H54 (cell line): ENCODE data around the gene TBC1D9B.
"Not testable (repeated sequence)": the region's sequence is repeated elsewhere in the genome, so short reads cannot be mapped to it uniquely, and the experiment has no call there.

Experiments used
- DNase-seq: peaks from one replicate; pipeline ENCODE4 v3.0.0; 2011; ENCODE audit warnings: low spot score, mixed read lengths; ENCODE audit not compliant: insufficient read length
- FAIRE-seq: peaks from 3 replicates; lab custom pipeline; 2011; peaks lifted over from hg19 to GRCh38; lab: Jason Lieb, UNC
- POLR2A ChIP-seq: IDR thresholded peaks from 2 replicates; pipeline ENCODE4 v1.6.1; 2011; ENCODE audit warnings: low read depth, mild to moderate bottlenecking, low read length

Gene TBC1D9B

DNA sequence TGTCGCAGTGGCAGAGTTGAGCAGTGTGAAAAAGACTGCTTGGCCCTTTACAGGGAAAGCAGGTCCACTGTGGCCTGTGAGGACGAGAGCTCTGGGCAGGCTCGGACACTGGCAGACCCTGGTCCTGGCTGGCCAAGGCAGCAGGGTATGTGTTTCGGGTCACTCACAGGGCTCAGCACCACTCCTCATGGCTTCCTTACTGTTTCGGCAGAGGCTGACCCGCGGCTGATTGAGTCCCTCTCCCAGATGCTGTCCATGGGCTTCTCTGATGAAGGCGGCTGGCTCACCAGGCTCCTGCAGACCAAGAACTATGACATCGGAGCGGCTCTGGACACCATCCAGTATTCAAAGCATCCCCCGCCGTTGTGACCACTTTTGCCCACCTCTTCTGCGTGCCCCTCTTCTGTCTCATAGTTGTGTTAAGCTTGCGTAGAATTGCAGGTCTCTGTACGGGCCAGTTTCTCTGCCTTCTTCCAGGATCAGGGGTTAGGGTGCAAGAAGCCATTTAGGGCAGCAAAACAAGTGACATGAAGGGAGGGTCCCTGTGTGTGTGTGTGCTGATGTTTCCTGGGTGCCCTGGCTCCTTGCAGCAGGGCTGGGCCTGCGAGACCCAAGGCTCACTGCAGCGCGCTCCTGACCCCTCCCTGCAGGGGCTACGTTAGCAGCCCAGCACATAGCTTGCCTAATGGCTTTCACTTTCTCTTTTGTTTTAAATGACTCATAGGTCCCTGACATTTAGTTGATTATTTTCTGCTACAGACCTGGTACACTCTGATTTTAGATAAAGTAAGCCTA is 71.3 kb downstream of the TBC1D9B start:
- DNase-seq, result no peak
- FAIRE-seq, result no peak
- no peak for TF ChIP-seq POLR2A

DNA sequence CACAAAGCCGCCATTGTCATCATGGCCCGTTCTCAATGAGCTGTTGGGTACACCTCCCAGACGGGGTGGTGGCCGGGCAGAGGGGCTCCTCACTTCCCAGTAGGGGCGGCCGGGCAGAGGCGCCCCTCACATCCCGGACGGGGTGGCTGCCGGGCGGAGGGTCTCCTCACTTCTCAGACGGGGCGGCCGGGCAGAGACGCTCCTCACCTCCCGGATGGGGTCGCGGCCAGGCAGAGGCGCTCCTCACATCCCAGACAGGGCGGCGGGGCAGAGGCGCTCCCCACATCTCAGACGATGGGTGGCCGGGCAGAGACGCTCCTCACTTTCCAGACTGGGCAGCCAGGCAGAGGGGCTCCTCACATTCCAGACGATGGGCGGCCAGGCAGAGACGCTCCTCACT is 72.8 kb downstream of the TBC1D9B start:
- not testable (repeated sequence) for FAIRE-seq

DNA sequence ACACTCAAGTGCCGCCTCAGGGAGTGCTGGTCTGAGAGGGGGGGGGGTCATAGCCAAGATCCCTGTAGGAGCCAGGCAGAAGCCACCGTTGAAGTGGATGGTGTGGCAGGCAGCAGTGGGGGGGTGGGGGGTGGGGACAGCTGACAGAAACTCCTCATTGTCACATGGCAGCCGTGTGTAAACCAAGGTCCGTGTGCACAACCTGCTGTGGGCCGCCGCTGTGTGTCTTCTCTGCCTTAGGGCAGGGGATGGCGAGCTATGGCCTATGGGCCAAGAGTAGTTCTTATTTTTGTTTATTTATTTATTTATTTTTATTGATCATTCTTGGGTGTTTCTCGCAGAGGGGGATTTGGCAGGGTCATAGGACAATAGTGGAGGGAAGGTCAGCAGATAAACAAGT is 73.6 kb downstream of the TBC1D9B start:
- no peak for TF ChIP-seq POLR2A
- FAIRE-seq (no peak), DNase-seq (no peak)

More for the DNA sequence above, 72.8 kb downstream of the TBC1D9B start:
- not testable (repeated sequence) for DNase-seq

DNA sequence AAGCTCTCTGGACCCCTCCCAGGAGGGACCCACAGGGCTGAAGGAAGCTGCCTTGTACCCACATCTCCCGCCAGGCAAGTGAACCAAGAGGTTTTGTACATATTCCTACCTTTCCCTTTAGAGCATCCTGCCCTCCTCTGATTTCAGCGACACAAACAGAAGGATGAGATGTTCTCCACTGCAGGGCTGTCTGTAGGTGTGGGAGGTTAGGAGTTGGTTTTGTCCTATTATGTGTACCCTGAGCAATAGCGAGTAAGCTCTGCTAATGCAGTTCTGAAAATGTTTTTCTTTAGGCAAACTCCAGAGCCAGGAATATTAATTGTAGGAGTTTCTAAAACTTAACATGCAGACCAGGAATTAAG is 74.0 kb downstream of the TBC1D9B start:
- no peak for FAIRE-seq
- DNase-seq, result no peak
- no peak for TF ChIP-seq POLR2A

DNA sequence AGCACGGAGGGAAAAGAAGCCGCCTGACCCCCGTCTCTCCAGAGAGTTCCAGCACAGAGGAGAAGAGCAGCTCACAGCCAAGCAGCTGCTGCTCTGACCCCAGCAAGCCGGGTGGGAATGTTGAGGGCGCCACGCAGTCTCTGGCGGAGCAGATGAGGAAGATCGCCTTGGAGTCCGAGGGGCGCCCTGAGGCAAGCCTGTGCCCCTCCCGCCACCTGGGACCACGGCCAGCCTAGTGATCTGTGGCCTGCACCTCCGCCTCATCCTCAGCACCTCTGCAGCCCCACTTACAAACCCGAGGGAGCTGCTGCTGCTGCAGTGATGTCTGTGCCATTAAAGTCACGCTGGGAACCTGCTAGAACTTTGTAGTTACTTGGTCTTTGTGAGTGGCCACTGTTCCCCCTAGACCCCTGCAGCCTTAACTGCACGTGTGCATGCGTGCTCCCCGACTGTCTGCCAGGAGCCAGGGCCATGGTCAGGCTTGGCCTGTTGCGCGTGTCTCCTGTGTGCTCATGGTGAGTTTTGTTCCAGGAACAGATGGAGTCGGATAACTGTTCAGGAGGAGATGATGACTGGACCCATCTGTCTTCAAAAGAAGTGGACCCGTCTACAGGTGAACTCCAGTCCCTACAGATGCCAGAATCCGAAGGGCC is 74.5 kb downstream of the TBC1D9B start:
- TF ChIP-seq POLR2A, result no peak
- no peak for FAIRE-seq
- no peak for DNase-seq

DNA sequence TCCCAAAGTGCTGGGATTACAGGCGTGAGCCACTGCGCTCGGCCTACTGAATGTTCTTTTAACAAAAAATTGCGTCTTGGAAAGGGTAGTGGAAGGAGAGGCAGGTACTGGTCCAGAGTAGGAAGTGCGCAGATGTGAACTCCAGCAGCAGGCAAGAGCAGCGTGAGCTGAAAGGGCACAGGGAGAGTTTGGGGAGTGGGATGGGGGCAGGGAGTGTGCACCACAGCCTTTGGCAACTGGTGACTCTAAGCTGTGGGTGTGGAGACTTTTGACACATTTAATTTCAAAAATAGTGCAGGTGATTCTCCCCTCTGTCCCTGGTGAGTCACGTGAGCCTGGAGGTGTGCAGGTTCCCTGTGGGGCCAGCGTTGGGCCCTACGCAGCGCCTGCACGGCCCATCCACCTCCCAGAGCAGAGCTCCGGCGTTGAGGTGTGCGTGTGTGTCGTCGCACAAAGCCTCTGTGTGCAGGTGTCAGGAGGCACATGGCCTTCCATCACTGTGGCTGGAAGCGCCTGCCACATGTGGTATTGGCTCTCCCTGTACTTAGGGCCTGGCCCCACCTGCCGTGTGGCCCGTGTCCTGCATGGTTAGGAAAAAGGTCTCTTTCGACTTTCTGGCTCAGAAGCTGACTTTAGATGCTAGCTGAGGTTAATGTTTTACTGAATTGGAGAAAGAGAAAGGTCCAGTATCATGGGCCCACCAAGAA is 75.5 kb downstream of the TBC1D9B start:
- TF ChIP-seq POLR2A, result no peak
- FAIRE-seq (no peak), DNase-seq (no peak)

DNA sequence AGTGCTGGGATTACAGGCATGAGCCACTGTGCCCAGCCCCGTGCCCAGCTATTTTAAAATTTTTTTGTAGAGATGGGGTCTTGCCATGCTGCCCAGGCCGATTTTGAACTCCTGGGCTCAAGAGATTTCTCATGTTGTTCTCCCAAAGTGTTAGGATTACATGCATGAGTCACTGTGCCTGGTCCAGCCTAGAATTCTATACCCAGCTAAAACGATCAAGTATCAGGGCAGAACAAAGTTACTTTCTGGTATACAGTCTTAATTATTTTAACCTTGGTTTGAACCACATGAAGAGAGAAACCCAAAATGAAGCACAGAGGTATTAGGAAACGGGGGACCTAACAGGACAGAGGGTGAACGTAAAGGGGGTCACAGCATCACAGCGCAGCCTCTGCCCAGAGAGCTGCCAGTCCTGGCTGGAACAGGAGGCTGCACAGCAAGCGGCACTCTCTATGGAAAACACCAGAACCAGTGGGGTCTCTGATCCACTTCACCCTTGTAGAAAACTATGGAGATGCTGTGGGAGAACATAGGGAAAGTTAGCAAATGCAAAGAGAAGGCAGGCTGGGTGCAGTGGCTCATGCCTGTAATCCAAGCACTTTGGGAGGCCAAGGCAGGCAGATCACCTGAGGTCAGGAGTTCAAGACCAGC is 76.8 kb downstream of the TBC1D9B start:
- TF ChIP-seq POLR2A, result no peak
- DNase-seq, result no peak
- no peak for FAIRE-seq

DNA sequence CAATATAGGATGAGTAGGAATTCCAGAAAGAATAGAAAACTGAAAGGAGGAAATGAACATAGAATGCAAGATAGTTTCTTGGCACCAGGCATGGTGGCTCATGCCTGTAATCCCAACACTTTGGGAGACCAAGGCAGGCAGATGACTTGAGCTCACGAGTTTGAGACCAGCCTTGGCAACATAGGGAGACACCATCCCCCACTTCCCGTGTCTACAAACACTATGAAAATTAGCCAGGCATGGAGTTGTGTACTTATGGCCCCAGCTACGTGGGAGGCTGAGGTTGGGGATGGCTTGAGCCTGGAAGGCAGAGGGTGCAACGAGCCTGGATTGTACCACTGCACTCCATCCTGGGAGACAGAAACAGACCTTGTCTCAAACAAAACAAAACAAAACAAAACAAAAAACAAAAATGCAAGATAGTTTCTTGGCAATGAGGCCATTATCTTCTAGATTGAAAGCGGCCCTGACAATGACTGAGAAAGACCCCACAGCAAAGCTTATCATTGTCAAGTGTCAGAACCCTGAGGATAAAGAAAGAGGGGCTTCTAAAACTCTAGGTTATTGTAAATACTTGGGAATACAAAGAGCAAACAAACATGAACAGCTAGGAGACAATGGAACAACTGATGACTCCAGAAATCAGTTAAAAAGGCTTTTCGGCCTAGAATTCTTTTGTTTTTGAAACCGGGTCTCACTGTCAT is 77.8 kb downstream of the TBC1D9B start:
- no peak for DNase-seq
- no peak for FAIRE-seq
- TF ChIP-seq POLR2A, result no peak

DNA sequence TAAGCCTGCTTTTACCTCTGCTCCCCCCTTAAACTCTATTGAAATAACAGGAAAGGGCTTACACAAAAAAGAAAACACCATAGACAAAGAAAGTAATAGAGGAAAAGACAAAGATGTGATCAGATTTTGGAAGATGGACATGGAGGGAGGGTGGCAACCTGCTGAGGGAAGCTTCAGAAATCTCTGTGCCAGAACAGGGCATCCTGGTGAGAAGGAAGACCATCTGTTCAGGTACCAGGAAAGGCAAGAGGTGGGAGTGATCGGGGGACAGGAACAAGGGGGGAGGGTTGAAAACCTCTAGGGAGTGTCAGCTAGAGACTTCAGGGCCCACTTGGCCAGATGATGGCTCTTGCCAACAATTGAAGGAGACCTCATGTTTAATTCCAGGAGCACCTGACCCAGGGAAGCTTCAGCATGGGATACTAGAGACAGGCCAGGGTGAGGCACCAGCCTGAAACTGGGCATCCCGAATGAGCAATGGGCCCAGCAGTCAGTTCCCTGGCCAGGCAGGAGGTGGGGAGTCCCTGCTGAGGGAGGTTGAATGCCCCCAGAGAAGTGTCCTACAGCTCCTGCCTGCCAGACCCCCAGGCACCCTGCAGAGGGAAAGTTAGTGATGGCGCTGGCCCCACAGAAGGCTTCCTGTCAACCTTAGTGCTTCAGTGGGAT is 78.8 kb downstream of the TBC1D9B start:
- no peak for FAIRE-seq
- TF ChIP-seq POLR2A, result no peak
- no peak for DNase-seq

DNA sequence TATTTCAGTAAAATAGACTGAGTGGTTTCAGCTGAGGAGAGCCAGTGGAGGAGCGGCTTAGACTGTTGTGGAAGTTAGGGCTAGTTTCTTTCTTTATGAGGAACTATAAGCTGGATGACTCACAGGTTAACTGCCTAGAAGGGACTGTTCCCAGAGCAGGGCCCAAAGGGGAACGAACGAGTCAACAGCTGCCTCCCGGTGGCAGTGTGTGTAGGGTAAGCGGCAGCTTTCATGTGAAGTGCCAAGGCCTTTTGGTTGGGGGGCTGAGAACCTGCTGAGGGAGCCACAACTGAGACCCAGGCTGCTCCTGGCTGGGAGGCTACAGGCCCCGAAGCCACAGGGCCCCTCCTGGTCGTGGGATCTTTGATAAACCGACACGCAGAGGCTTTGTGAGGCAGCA is 80.0 kb downstream of the TBC1D9B start:
- no peak for TF ChIP-seq POLR2A
- DNase-seq (peak; percentile 87), FAIRE-seq (no peak)

DNA sequence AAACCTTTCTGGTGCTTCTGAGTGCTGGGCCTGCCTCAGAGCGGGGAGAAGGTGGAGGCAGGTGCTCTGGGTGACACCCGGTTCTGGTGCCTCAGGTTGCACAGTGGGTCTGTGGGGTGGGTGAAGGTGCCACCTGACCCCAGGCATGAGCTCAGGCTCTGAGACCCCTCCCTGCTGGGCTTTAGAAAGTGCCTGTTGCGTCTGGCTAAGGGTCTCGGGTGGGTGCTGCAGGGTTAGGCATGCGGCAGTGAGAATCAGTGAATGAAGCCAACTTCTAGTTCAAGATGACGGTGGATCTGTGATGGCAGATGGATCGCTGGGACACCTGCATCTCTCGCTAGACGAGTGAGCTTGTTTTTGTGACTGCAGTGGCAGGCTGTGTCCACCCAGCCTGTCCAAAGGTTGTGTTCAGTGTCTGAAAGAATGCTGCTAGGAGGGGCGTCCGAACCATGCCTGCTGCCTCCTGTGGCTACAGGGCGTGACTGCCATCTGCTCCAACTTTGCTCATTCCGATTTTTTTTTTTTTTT is 82.0 kb downstream of the TBC1D9B start:
- no peak for DNase-seq
- FAIRE-seq, result no peak
- TF ChIP-seq POLR2A, result no peak

DNA sequence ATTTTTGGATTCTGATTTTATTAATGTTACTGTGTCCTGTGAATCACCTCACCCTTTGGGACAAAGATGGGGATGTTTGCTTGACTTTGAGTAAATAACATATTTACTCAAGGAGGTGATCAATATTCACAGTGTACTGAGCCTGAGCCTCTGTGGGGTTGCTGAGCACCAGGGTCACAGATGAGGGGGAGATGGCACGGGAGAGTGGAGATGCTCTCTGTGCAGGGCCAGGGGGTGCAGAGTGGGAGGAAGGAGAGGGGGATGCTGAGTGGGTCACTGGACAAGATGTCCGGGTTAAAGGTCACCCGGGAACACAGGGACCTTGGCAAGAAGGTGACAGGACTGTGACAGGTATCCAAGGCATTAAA is 83.0 kb downstream of the TBC1D9B start:
- no peak for FAIRE-seq
- no peak for TF ChIP-seq POLR2A
- DNase-seq, result no peak
